ENCODE data around the gene EFCAB6.

Gene EFCAB6

GRCh38 chr22:43505423-43505822, 306.7 kb downstream of the EFCAB6 start:
- no peak for DNase-seq (ENCODE audit: low read depth)

GRCh38 chr22:43504666-43505261, 307.3 kb downstream of the EFCAB6 start:
- DNase-seq (ENCODE audit: low read depth) = no peak

GRCh38 chr22:43504068-43504467, 308.0 kb downstream of the EFCAB6 start:
- DNase-seq (ENCODE audit: low read depth) = no peak

- no peak for DNase-seq (ENCODE audit: low read depth)
These were observed 309.7 kb downstream of the EFCAB6 start for GRCh38 chr22:43502306-43502874.

GRCh38 chr22:43501878-43502277, 310.2 kb downstream of the EFCAB6 start:
- no peak for DNase-seq (ENCODE audit: low read depth)

GRCh38 chr22:43500792-43501785, 311.0 kb downstream of the EFCAB6 start:
- no peak for DNase-seq (ENCODE audit: low read depth)

GRCh38 chr22:43498856-43499253, 313.2 kb downstream of the EFCAB6 start:
- DNase-seq (ENCODE audit: low read depth) = no peak

GRCh38 chr22:43497956-43498855, 313.9 kb downstream of the EFCAB6 start:
- no peak for DNase-seq (ENCODE audit: low read depth)

- DNase-seq (ENCODE audit: low read depth) = no peak
These were observed 318.8 kb downstream of the EFCAB6 start for GRCh38 chr22:43493297-43493696.

GRCh38 chr22:43491737-43492136, 320.4 kb downstream of the EFCAB6 start:
- DNase-seq (ENCODE audit: low read depth) = no peak

GRCh38 chr22:43491177-43491576, 320.9 kb downstream of the EFCAB6 start:
- no peak for DNase-seq (ENCODE audit: low read depth)

- no peak for DNase-seq (ENCODE audit: low read depth)
These were observed 321.8 kb downstream of the EFCAB6 start for GRCh38 chr22:43490311-43490710.

GRCh38 chr22:43488937-43489336, 323.2 kb downstream of the EFCAB6 start:
- no peak for DNase-seq (ENCODE audit: low read depth)

- DNase-seq (ENCODE audit: low read depth) = no peak
These were observed 323.9 kb downstream of the EFCAB6 start for GRCh38 chr22:43488031-43488866.

GRCh38 chr22:43487311-43488030, 324.6 kb downstream of the EFCAB6 start:
- DNase-seq (ENCODE audit: low read depth) = no peak

GRCh38 chr22:43485502-43486089, 326.5 kb downstream of the EFCAB6 start:
- no peak for DNase-seq (ENCODE audit: low read depth)

GRCh38 chr22:43484227-43484626, 327.9 kb downstream of the EFCAB6 start:
- no peak for DNase-seq (ENCODE audit: low read depth)

GRCh38 chr22:43483669-43484068, 328.4 kb downstream of the EFCAB6 start:
- DNase-seq (ENCODE audit: low read depth) = no peak

GRCh38 chr22:43483266-43483665, 328.8 kb downstream of the EFCAB6 start:
- DNase-seq (ENCODE audit: low read depth) = no peak

GRCh38 chr22:43482318-43482625, 329.8 kb downstream of the EFCAB6 start:
- DNase-seq (ENCODE audit: low read depth) = no peak
